PC-3 (cell line): Measurements from ENCODE around the gene H2BK1. TPM values are rescaled to one million over a fixed set of nuclear protein-coding genes. Genes with fewer than 3 reads are reported as not detected.

Experiments
- ATAC-seq: fragments of 200-7000 bp; cut with Tn5 transposase; 2 replicates; pipeline ENCODE4 v1.9.1; 2020; ENCODE audit warnings: mild to moderate bottlenecking, moderate library complexity
- BruUV-seq: library from RNA; stranded (reverse); fragments of 400-500 nt; replicated peaks from 2 replicates; lab custom pipeline; 2021; lab: Mats Ljungman, UMichigan
- CTCF ChIA-PET: fragments of 300-600 bp; sonication (Branson Sonifier 250); formaldehyde crosslinking; loops from one replicate; lab custom pipeline; 2022; ENCODE audit warnings: antibody characterized with exemption; lab: Charles Lee
- POLR2A ChIA-PET: fragments of 300-600 bp; sonication (Branson Sonifier 250); formaldehyde crosslinking; loops from one replicate; lab custom pipeline; 2022; ENCODE audit warnings: antibody characterized with exemption; ENCODE audit not compliant: unreplicated experiment; lab: Charles Lee
- DNase-seq: peaks from one replicate; pipeline ENCODE4 v3.0.0-alpha.2; 2015
- H2AFZ ChIP-seq: fragments of 300-600 bp; sonication (generic); 2 replicates; pipeline ENCODE4 v1.6.0; 2016; ENCODE audit warnings: antibody characterized with exemption, low read length
- H3F3A ChIP-seq: fragments of 300-600 bp; sonication (generic); one replicate; pipeline ENCODE4 v1.6.0; 2017; ENCODE audit warnings: antibody characterized with exemption, low read length, control low read depth, mild to moderate bottlenecking; ENCODE audit not compliant: unreplicated experiment
- H3K27ac ChIP-seq: fragments of 300-600 bp; sonication (generic); 2 replicates; pipeline ENCODE4 v1.5.1; 2016; ENCODE audit warnings: mild to moderate bottlenecking, low read length
- H3K27me3 ChIP-seq: fragments of 300-600 bp; sonication (generic); 2 replicates; pipeline ENCODE4 v1.6.1; 2016; ENCODE audit warnings: low read length, mixed read lengths
- H3K36me3 ChIP-seq: fragments of 300-600 bp; sonication (generic); 2 replicates; pipeline ENCODE4 v1.6.1; 2016; ENCODE audit warnings: low read depth, mixed run types, low read length, mixed read lengths
- H3K4me1 ChIP-seq: fragments of 300-600 bp; sonication (generic); 2 replicates; pipeline ENCODE4 v1.5.1; 2016; ENCODE audit warnings: low read length; ENCODE audit not compliant: insufficient read depth
- H3K4me2 ChIP-seq: fragments of 300-600 bp; sonication (generic); 2 replicates; pipeline ENCODE4 v1.6.0; 2016; ENCODE audit warnings: low read length
- H3K4me3 ChIP-seq: fragments of 300-600 bp; sonication (generic); 2 replicates; pipeline ENCODE4 v1.5.1; 2016; ENCODE audit warnings: mild to moderate bottlenecking, low read length, mixed read lengths
- H3K79me2 ChIP-seq: fragments of 300-600 bp; sonication (generic); 2 replicates; pipeline ENCODE4 v1.6.1; 2017; ENCODE audit warnings: low read length, mixed read lengths
- H3K9ac ChIP-seq: fragments of 300-600 bp; sonication (generic); 2 replicates; pipeline ENCODE4 v1.6.0; 2016; ENCODE audit warnings: mild to moderate bottlenecking, low read length
- H3K9me2 ChIP-seq: fragments of 300-600 bp; sonication (generic); replicated peaks from 2 replicates; pipeline ENCODE4 v1.6.1; 2016; ENCODE audit warnings: mixed run types, low read length, mixed read lengths
- H3K9me3 ChIP-seq: fragments of 300-600 bp; sonication (generic); 2 replicates; pipeline ENCODE4 v1.6.1; 2016; ENCODE audit warnings: low read length, mixed read lengths
- H4K20me1 ChIP-seq: fragments of 300-600 bp; sonication (generic); 2 replicates; pipeline ENCODE4 v1.6.1; 2016; ENCODE audit warnings: low read length, mixed read lengths
- EZH2 ChIP-seq: fragments of 300-600 bp; sonication (generic); IDR thresholded peaks from one replicate; pipeline ENCODE4 v1.6.1; 2017; ENCODE audit warnings: antibody characterized with exemption, mild to moderate bottlenecking, low read length; ENCODE audit not compliant: unreplicated experiment
- EZH2phosphoT487 ChIP-seq: fragments of 300-600 bp; sonication (generic); IDR thresholded peaks from 2 replicates; pipeline ENCODE4 v1.6.1; 2018; ENCODE audit warnings: mild to moderate bottlenecking, antibody characterized with exemption, low read length, borderline replicate concordance
- intact Hi-C: fragments of 100-400 bp; cut with micrococcal nuclease; formaldehyde crosslinking; loops from 2 replicates; pipeline ENCODE4 v1.9.0; 2023
- total RNA-seq: library from RNA; depleted of rRNA; stranded (reverse); fragments of >200 nt; gene quantifications from 2 replicates; pipeline ENCODE4 v1.2.3, GENCODE V29; 2014
- TF ChIP-seq, protein P1 (sequence below): fragments of 300-600 bp; sonication (generic); conservative IDR thresholded peaks from 2 replicates; pipeline ENCODE4 v1.5.1; 2017; ENCODE audit warnings: antibody characterized with exemption, low read depth, mild to moderate bottlenecking, low read length

The H2BK1 gene
- total RNA-seq, 1 experiment from 2014 or later, result not detected

DNA sequence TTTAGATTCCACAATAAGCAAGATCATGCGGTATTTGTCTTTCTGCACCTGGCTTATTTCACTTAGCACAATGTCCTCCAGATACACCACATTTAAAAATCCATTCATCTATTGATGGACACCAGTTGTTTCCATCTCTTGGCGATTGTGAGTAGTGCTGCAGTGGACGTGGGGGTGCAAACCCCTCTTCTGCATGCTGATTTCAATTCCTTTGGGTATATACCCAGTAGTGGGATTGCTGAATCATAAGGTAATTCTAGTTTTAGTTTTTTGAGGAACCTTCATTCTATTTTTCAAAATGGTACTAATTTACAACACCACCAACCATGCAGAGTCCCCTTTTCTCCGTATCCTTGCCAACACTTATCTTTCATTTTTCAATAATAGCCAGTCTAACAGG, 21.2 kb downstream of the H2BK1 start:
- Histone ChIP-seq H3F3A (no peaks in the 10 kb centered on the region), H3K4me2 (no peak overlapping the region), H3K9me3 (no peaks in the 10 kb centered on the region), H3K9ac (no peak overlapping the region), H3K27me3 (peaks cover 37% of the 10 kb centered on the region), H2AFZ (no peak overlapping the region), H4K20me1 (no peaks in the 10 kb centered on the region), H3K4me3 (no peak overlapping the region), H3K36me3 (no peaks in the 10 kb centered on the region), H3K27ac (no peak overlapping the region), H3K9me2 (no peaks in the 10 kb centered on the region), H3K79me2 (no peaks in the 10 kb centered on the region), H3K4me1 (no peaks in the 10 kb centered on the region)
- intact Hi-C loops, result no loop called here
- ATAC-seq (no peak), DNase-seq (no peak)
- ChIA-PET POLR2A (no interaction called here), CTCF (no interaction called here)
- no TSS peak for BruUV-seq
- TF ChIP-seq, protein P1, sequence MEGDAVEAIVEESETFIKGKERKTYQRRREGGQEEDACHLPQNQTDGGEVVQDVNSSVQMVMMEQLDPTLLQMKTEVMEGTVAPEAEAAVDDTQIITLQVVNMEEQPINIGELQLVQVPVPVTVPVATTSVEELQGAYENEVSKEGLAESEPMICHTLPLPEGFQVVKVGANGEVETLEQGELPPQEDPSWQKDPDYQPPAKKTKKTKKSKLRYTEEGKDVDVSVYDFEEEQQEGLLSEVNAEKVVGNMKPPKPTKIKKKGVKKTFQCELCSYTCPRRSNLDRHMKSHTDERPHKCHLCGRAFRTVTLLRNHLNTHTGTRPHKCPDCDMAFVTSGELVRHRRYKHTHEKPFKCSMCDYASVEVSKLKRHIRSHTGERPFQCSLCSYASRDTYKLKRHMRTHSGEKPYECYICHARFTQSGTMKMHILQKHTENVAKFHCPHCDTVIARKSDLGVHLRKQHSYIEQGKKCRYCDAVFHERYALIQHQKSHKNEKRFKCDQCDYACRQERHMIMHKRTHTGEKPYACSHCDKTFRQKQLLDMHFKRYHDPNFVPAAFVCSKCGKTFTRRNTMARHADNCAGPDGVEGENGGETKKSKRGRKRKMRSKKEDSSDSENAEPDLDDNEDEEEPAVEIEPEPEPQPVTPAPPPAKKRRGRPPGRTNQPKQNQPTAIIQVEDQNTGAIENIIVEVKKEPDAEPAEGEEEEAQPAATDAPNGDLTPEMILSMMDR, result no peak
- TF ChIP-seq EZH2, result no peak
- no peak for TF ChIP-seq EZH2phosphoT487

- BruUV-seq, result no TSS peak
Observed at GRCh38 chr7:151188252-151188542, 22.1 kb downstream of the H2BK1 start.

More at GRCh38 chr7:151188252-151188542, 22.1 kb downstream of the H2BK1 start:
- no peaks in the 10 kb centered on the region for H3K9me3 ChIP-seq
- H3K27ac ChIP-seq, result no peak overlapping the region
- H2AFZ ChIP-seq, result no peak overlapping the region
- no peaks in the 10 kb centered on the region for H3K4me1 ChIP-seq
- DNase-seq (no peak), ATAC-seq (no peak)
- no peaks in the 10 kb centered on the region for H3K36me3 ChIP-seq
- H3K9ac ChIP-seq, result no peak overlapping the region
- peaks cover 37% of the 10 kb centered on the region for H3K27me3 ChIP-seq
- H3F3A ChIP-seq, result no peaks in the 10 kb centered on the region
- no peaks in the 10 kb centered on the region for H3K79me2 ChIP-seq
- no peaks in the 10 kb centered on the region for H4K20me1 ChIP-seq
- intact Hi-C loops, result no loop called here
- CTCF ChIA-PET, result no interaction called here
- no peaks in the 10 kb centered on the region for H3K9me2 ChIP-seq
- POLR2A ChIA-PET, result interaction anchor here (0.5 kb wide), 1 partner anchor 25 kb away, joined by 7 read pairs; no protein-coding TSS in a partner anchor
- H3K4me2 ChIP-seq, result no peak overlapping the region
- no peak for TF ChIP-seq EZH2
- TF ChIP-seq, protein P1, result no peak
- no peak overlapping the region for H3K4me3 ChIP-seq
